ENCODE measurements around the gene IL15RA.
A peak's percentile ranks its signal among the peaks of the same experiment; 100 is the strongest.

IL15RA gene

DNA sequence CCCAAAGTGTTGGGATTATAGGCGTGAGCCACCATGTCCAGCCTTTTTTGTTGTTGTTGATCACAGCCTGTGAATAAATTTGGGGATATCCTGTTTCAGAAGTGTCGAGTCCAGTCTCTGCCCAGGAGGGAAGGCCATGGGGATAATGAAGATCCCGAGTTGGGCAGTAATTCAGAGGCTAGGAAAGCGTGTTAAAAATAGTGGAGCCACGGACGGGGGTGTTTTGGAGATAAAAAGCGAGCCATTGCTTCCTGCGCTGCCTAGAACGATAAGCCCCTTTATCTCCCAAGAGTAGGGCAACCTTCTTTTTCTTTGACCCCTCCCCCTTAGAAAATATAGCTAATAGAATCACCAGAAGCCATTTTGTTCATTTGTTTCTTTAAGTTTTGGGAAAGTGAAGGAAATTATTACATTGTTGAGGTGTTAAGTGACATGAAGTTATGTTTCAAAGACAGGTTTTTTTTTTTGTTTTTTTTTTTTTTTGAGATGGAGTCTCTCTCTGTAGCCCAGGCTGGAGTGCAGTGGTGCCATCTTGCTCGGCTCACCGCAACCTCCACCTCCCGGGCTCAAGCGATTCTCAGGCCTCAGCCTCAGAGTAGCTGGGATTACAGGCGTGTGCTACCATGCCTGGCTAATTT is 43.3 kb downstream of the IL15RA start:
- DNase-seq (ENCODE audit: insufficient read length) (no peak), FAIRE-seq (no peak)
- TF ChIP-seq POLR2A (IDR thresholded peaks at IDR 0.05; ENCODE audit: low read depth, low read length) (no peak), POLR2AphosphoS5 (IDR thresholded peaks at IDR 0.05; ENCODE audit: low read depth, low read length) (no peak), TAF1 (IDR thresholded peaks at IDR 0.05; ENCODE audit: borderline replicate concordance, low read depth, low read length) (no peak)

- DNase-seq (ENCODE audit: insufficient read length), result no peak
- no peak for FAIRE-seq
- TF ChIP-seq TAF1 (IDR thresholded peaks at IDR 0.05; ENCODE audit: borderline replicate concordance, low read depth, low read length) (no peak), POLR2AphosphoS5 (IDR thresholded peaks at IDR 0.05; ENCODE audit: low read depth, low read length) (no peak), POLR2A (IDR thresholded peaks at IDR 0.05; ENCODE audit: low read depth, low read length) (no peak)
Observed at GRCh38 chr10:5932345-5932744, 45.0 kb downstream of the IL15RA start.

DNA sequence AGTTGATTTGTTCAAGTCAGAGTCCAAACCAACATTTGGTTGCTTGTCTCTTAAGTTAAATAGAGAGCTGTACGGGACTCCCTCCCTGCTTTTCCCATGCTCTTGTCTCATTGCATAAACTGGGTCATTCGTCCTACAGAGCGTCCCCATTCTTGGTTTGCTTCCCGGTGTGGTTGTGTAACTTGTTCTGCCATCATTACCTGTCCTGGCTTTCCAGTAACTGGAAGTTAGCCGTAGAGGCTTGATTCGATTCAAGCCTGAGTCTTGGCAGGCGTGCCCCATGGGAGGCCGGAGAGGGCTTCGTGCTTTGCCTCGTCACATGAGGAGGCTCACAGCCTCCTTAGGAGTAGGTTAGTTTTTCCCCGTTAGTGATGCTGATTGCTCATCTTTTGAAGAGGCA is 47.1 kb downstream of the IL15RA start:
- no peak for DNase-seq (ENCODE audit: insufficient read length)
- no peak for TF ChIP-seq POLR2A (IDR thresholded peaks at IDR 0.05; ENCODE audit: low read depth, low read length)
- no peak for TF ChIP-seq TAF1 (IDR thresholded peaks at IDR 0.05; ENCODE audit: borderline replicate concordance, low read depth, low read length)
- no peak for TF ChIP-seq POLR2AphosphoS5 (IDR thresholded peaks at IDR 0.05; ENCODE audit: low read depth, low read length)

DNA sequence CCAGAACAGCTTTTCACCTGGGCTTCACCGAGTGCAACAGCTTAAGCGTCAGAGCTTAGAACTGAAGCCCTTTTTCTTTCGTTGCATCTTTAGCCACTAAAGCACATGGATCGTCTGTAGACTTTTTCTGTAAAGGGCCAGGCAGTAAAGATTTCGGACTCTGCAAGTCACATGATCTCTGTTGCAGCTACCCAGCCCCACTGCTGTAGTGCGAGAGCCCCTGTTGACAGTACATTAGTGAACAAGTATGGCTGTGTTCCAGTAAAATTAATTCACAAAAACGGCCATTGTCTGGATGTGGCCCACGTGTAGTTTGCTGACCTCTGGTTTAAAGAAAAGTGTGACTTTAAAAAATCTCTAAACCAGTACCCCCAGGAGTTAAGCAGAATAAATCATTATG is 47.9 kb downstream of the IL15RA start:
- DNase-seq (ENCODE audit: insufficient read length) (no peak), FAIRE-seq (no peak)
- TF ChIP-seq TAF1 (IDR thresholded peaks at IDR 0.05; ENCODE audit: borderline replicate concordance, low read depth, low read length), result no peak
- TF ChIP-seq POLR2AphosphoS5 (IDR thresholded peaks at IDR 0.05; ENCODE audit: low read depth, low read length), result no peak
- TF ChIP-seq POLR2A (IDR thresholded peaks at IDR 0.05; ENCODE audit: low read depth, low read length), result no peak

More for the DNA sequence above, 47.1 kb downstream of the IL15RA start:
- no peak for FAIRE-seq

DNA sequence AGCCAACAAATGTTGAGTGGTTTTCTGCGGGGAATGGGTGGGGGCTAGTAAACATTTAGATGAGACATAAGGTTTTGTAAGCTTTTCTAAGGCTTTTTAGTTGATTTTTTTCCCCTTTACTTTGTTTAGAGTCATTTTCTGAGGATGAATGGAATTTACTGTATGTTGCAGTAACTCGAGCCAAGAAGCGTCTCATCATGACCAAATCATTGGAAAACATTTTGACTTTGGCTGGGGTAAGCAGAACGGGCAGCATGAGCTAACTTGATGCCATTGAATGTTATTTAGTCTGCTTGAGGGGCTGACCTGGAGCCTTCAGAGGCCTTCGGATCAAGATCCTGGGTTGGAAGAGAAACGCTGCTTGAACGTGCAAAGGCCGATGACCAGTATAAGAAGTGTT is 50.0 kb downstream of the IL15RA start:
- FAIRE-seq (no peak), DNase-seq (ENCODE audit: insufficient read length) (no peak)
- TF ChIP-seq TAF1 (IDR thresholded peaks at IDR 0.05; ENCODE audit: borderline replicate concordance, low read depth, low read length) (no peak), POLR2AphosphoS5 (IDR thresholded peaks at IDR 0.05; ENCODE audit: low read depth, low read length) (no peak), POLR2A (IDR thresholded peaks at IDR 0.05; ENCODE audit: low read depth, low read length) (no peak)

DNA sequence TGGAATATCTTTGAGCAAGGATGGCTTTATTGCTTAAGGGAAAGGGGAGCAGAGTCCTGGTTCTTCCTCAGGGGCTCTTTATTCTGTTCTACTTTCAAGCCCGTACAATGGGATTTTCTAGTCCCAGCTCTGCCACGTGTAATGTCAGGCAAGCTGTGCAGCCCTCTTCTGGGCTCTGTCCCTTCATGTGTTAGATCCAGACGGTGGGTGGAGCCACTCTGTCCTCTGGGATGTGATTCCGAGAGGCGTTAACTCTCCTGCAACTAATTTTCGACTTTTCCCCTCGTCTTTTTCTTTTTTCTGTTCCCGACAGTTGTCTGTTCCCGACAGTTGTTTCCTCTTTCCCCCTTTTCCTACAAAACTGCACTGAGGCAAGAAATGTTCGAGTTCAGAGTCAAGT is 52.5 kb downstream of the IL15RA start:
- no peak for FAIRE-seq
- DNase-seq (ENCODE audit: insufficient read length), result no peak
- no peak for TF ChIP-seq TAF1 (IDR thresholded peaks at IDR 0.05; ENCODE audit: borderline replicate concordance, low read depth, low read length)

GRCh38 chr10:5921746-5922145 is 55.6 kb downstream of the IL15RA start:
- DNase-seq (ENCODE audit: insufficient read length) (no peak), FAIRE-seq (peak; percentile 9)
- TF ChIP-seq TAF1 (IDR thresholded peaks at IDR 0.05; ENCODE audit: borderline replicate concordance, low read depth, low read length), result no peak
- TF ChIP-seq POLR2A (IDR thresholded peaks at IDR 0.05; ENCODE audit: low read depth, low read length), result no peak
- TF ChIP-seq POLR2AphosphoS5 (IDR thresholded peaks at IDR 0.05; ENCODE audit: low read depth, low read length), result no peak

- TF ChIP-seq POLR2AphosphoS5 (IDR thresholded peaks at IDR 0.05; ENCODE audit: low read depth, low read length) (no peak), POLR2A (IDR thresholded peaks at IDR 0.05; ENCODE audit: low read depth, low read length) (no peak), TAF1 (IDR thresholded peaks at IDR 0.05; ENCODE audit: borderline replicate concordance, low read depth, low read length) (no peak)
- no peak for DNase-seq (ENCODE audit: insufficient read length)
- FAIRE-seq, result no peak
Observed at GRCh38 chr10:5919568-5919967, 57.8 kb downstream of the IL15RA start.

GRCh38 chr10:5918763-5919162 is 58.6 kb downstream of the IL15RA start:
- TF ChIP-seq TAF1 (IDR thresholded peaks at IDR 0.05; ENCODE audit: borderline replicate concordance, low read depth, low read length), result no peak
- TF ChIP-seq POLR2AphosphoS5 (IDR thresholded peaks at IDR 0.05; ENCODE audit: low read depth, low read length), result no peak
- no peak for TF ChIP-seq POLR2A (IDR thresholded peaks at IDR 0.05; ENCODE audit: low read depth, low read length)
- no peak for DNase-seq (ENCODE audit: insufficient read length)
- FAIRE-seq, result no peak

- FAIRE-seq (no peak), DNase-seq (ENCODE audit: insufficient read length) (no peak)
- TF ChIP-seq TAF1 (IDR thresholded peaks at IDR 0.05; ENCODE audit: borderline replicate concordance, low read depth, low read length), result no peak
- TF ChIP-seq POLR2AphosphoS5 (IDR thresholded peaks at IDR 0.05; ENCODE audit: low read depth, low read length), result no peak
- no peak for TF ChIP-seq POLR2A (IDR thresholded peaks at IDR 0.05; ENCODE audit: low read depth, low read length)
Observed at GRCh38 chr10:5917305-5917704, 60.0 kb downstream of the IL15RA start.

GRCh38 chr10:5915451-5915850 is 61.9 kb downstream of the IL15RA start:
- no peak for DNase-seq (ENCODE audit: insufficient read length)
- FAIRE-seq, result no peak
- TF ChIP-seq TAF1 (IDR thresholded peaks at IDR 0.05; ENCODE audit: borderline replicate concordance, low read depth, low read length) (no peak), POLR2AphosphoS5 (IDR thresholded peaks at IDR 0.05; ENCODE audit: low read depth, low read length) (no peak), POLR2A (IDR thresholded peaks at IDR 0.05; ENCODE audit: low read depth, low read length) (no peak)

- FAIRE-seq (no peak), DNase-seq (ENCODE audit: insufficient read length) (no peak)
- TF ChIP-seq TAF1 (IDR thresholded peaks at IDR 0.05; ENCODE audit: borderline replicate concordance, low read depth, low read length), result no peak
- TF ChIP-seq POLR2AphosphoS5 (IDR thresholded peaks at IDR 0.05; ENCODE audit: low read depth, low read length), result no peak
- no peak for TF ChIP-seq POLR2A (IDR thresholded peaks at IDR 0.05; ENCODE audit: low read depth, low read length)
Observed at GRCh38 chr10:5913736-5914135, 63.6 kb downstream of the IL15RA start.
